GM12878 (cell line): Measurements from ENCODE around the gene DARS1. TPM values are rescaled to one million over a fixed set of nuclear protein-coding genes. Genes with fewer than 3 reads are reported as not detected.

ENCODE experiments used
- ATAC-seq: fragments of 200-7000 bp; cut with Tn5 transposase; 3 replicates; pipeline ENCODE4 v1.9.1; 2020; ENCODE audit warnings: mild to moderate bottlenecking, moderate library complexity
- BruUV-seq: library from RNA; stranded (reverse); fragments of 400-500 nt; replicated peaks from 2 replicates; lab custom pipeline; 2021; lab: Mats Ljungman, UMichigan
- CTCF ChIA-PET: fragments of 300-600 bp; sonication (Branson Sonifier 250); formaldehyde crosslinking; extraction: SDS; loops from one replicate; lab custom pipeline; 2021; ENCODE audit warnings: inconsistent platforms; lab: Yijun Ruan, JAX
- POLR2A ChIA-PET: fragments of 350-600 bp; formaldehyde crosslinking; extraction: SDS; loops from one replicate; lab custom pipeline; 2021; ENCODE audit warnings: inconsistent platforms; lab: Charles Lee
- RAD21 ChIA-PET: fragments of 300-600 bp; sonication (Branson Sonifier 250); formaldehyde crosslinking; loops from one replicate; lab custom pipeline; 2023; ENCODE audit warnings: antibody characterized with exemption; ENCODE audit not compliant: unreplicated experiment; lab: Charles Lee
- SMC1A ChIA-PET: fragments of 300-600 bp; sonication (Branson Sonifier 250); formaldehyde crosslinking; loops from one replicate; lab custom pipeline; 2023; ENCODE audit not compliant: unreplicated experiment, uncharacterized antibody; lab: Charles Lee
- DNase-seq: peaks from one replicate; pipeline ENCODE4 v3.0.0-alpha.2; 2011; ENCODE audit warnings: low read depth, low spot score
- FAIRE-seq: peaks from 3 replicates; lab custom pipeline; 2011; peaks lifted over from hg19 to GRCh38; lab: Jason Lieb, UNC
- H2AFZ ChIP-seq: 2 replicates; pipeline ENCODE4 v1.6.0; 2011; ENCODE audit warnings: low read depth, low read length, control low read depth; ENCODE audit not compliant: control insufficient read depth
- H3K27ac ChIP-seq: 2 replicates; pipeline ENCODE4 v1.5.1; 2011; ENCODE audit warnings: control low read depth; ENCODE audit not compliant: control insufficient read depth, insufficient read depth
- H3K27me3 ChIP-seq, 2 experiments: replicated peaks in 1 of 2; 2 replicates each; pipeline versions ENCODE4 v1.6.0 to v1.6.1; 2011; ENCODE audit warnings: low read length in 1 of 2; ENCODE audit not compliant: control insufficient read depth in 2 of 2, insufficient read depth in 2 of 2
- H3K36me3 ChIP-seq, 2 experiments: 2 replicates each; pipeline ENCODE4 v1.5.1; 2011; ENCODE audit warnings: low read length in 1 of 2; ENCODE audit not compliant: control insufficient read depth in 2 of 2, insufficient read depth in 2 of 2
- H3K4me1 ChIP-seq: 2 replicates; pipeline ENCODE4 v1.6.1; 2011; ENCODE audit warnings: mild to moderate bottlenecking, low read length, moderate library complexity, mixed read lengths; ENCODE audit not compliant: control insufficient read depth, insufficient read depth
- H3K4me2 ChIP-seq: 2 replicates; pipeline ENCODE4 v1.6.0; 2011; ENCODE audit warnings: control low read depth; ENCODE audit not compliant: control insufficient read depth, insufficient read depth
- H3K4me3 ChIP-seq: fragments of 200-600 bp; sonication (generic); 2 replicates; pipeline ENCODE4 v1.5.1; 2016
- H3K79me2 ChIP-seq: 2 replicates; pipeline ENCODE4 v1.6.0; 2011; ENCODE audit warnings: low read length; ENCODE audit not compliant: control insufficient read depth, insufficient read depth
- H3K9ac ChIP-seq: 2 replicates; pipeline ENCODE4 v1.8.0; 2011; ENCODE audit warnings: low read length, control low read depth, mixed read lengths; ENCODE audit not compliant: control insufficient read depth, insufficient read depth
- H3K9me3 ChIP-seq: replicated peaks from 3 replicates; pipeline ENCODE4 v1.5.1; 2011; ENCODE audit warnings: mild to moderate bottlenecking, low read length; ENCODE audit not compliant: control insufficient read depth, insufficient read depth
- H4K20me1 ChIP-seq: 2 replicates; pipeline ENCODE4 v1.6.0; 2011; ENCODE audit not compliant: control insufficient read depth, insufficient read depth
- FOXM1 ChIP-seq: IDR thresholded peaks from 2 replicates; pipeline ENCODE4 v1.6.1; 2012; ENCODE audit warnings: low read depth, mild to moderate bottlenecking, inconsistent platforms, low read length, moderate library complexity
- IRF4 ChIP-seq: IDR thresholded peaks from 2 replicates; pipeline ENCODE4 v1.6.1; 2011; ENCODE audit warnings: low read depth, low read length
- MLLT1 ChIP-seq: fragments of 450-650 bp; IDR thresholded peaks from 2 replicates; pipeline ENCODE4 v1.6.1; 2016; ENCODE audit warnings: mild to moderate bottlenecking
- MXI1 ChIP-seq: fragments of 150-350 bp; IDR thresholded peaks from 2 replicates; pipeline ENCODE4 v1.6.1; 2011; ENCODE audit warnings: low read depth, mild to moderate bottlenecking, inconsistent platforms, low read length, improper control_type of control experiment
- PBX3 ChIP-seq: IDR thresholded peaks from 2 replicates; pipeline ENCODE4 v1.6.1; 2011; ENCODE audit warnings: mild to moderate bottlenecking, low read depth, low read length, moderate library complexity; ENCODE audit not compliant: insufficient replicate concordance
- PKNOX1 ChIP-seq: fragments of 450-650 bp; IDR thresholded peaks from 2 replicates; pipeline ENCODE4 v1.6.1; 2016; ENCODE audit warnings: mild to moderate bottlenecking
- SPI1 ChIP-seq: IDR thresholded peaks from 2 replicates; pipeline ENCODE4 v1.6.1; 2011; ENCODE audit warnings: low read depth, mild to moderate bottlenecking, low read length, moderate library complexity, borderline replicate concordance; ENCODE audit not compliant: insufficient read depth
- SRF ChIP-seq, 2 experiments: IDR thresholded peaks; 2 replicates each; pipeline ENCODE4 v1.6.1; 2011; ENCODE audit warnings: low read depth in 2 of 2, low read length in 2 of 2, mild to moderate bottlenecking in 1 of 2, moderate library complexity in 1 of 2
- TARDBP ChIP-seq: IDR thresholded peaks from 2 replicates; pipeline ENCODE4 v1.6.1; 2016; ENCODE audit warnings: borderline replicate concordance
- USF2 ChIP-seq: IDR thresholded peaks from 2 replicates; pipeline ENCODE4 v1.6.1; 2011; ENCODE audit warnings: low read depth, low read length, improper control_type of control experiment, borderline replicate concordance
- ZNF687 ChIP-seq: fragments of 450-650 bp; IDR thresholded peaks from 2 replicates; pipeline ENCODE4 v1.6.1; 2017; ENCODE audit warnings: mild to moderate bottlenecking, moderate library complexity
- WGBS: methylation state at CpG from one replicate; pipeline ENCODE4 v1.1.6; 2016; ENCODE audit warnings: low lambda C conversion rate; ENCODE audit not compliant: insufficient replicate concordance, insufficient coverage; ENCODE audit errors: missing lambda C conversion rate; 5-methylcytosine and 5-hydroxymethylcytosine counted together
- in situ Hi-C: fragments of 300-500 bp; cut with MboI; formaldehyde crosslinking; loops from 9 replicates; pipeline ENCODE4 v1.14.3; 2018; ENCODE audit warnings: mixed read lengths
- intact Hi-C: fragments of 100-400 bp; cut with micrococcal nuclease; formaldehyde crosslinking; loops from one replicate; pipeline ENCODE4 v1.14.2; 2022; ENCODE audit not compliant: unreplicated experiment
- polyA plus RNA-seq, 11 experiments: library from polyadenylated mRNA; depleted of rRNA in 4 of 11; unstranded in 6 of 11; stranded (reverse) in 5 of 11; fragments of >200 nt; fragmentation: Nextera tagmentation in 4 of 11; fragmentation: Illumina TruSeq in 1 of 11; extraction: Ambion mirVana in 4 of 11; extraction: Trizol in 1 of 11; gene quantifications; 1 replicate in 1 of 11; 2 replicates in 10 of 11; pipeline versions ENCODE4 v1.2.1 to v1.2.3, GENCODE V29; 2011 to 2016; ENCODE audit warnings: inconsistent platforms in 2 of 11, missing spikeins in 2 of 11, low read depth in 1 of 11
- total RNA-seq, 4 experiments: library from RNA; depleted of rRNA in 3 of 4; stranded (reverse); fragments of >200 nt in 3 of 4; fragmentation: Illumina TruSeq in 1 of 4; extraction: Trizol in 1 of 4; gene quantifications; 2 replicates each; pipeline versions ENCODE4 v1.2.1 to v1.2.3, GENCODE V29; 2013 to 2021

Gene DARS1
- total and polyA plus RNA-seq, 10 of the 15 experiments (the other 5 are each of a cell fraction or from before 2014, with no cell fraction given) = 91.0 to 387 (median 137) TPM

- no peaks in the 10 kb centered on the region for H3K27me3 ChIP-seq
- H3K9me3 ChIP-seq = no peaks in the 10 kb centered on the region
- peaks cover 7% of the 10 kb centered on the region; the same call in 1 of the 2 replicates for H3K4me1 ChIP-seq
- no peaks in the 10 kb centered on the region for H3K36me3 ChIP-seq
- intact Hi-C loops = no loop called here
- H3K9ac ChIP-seq = no peak overlapping the region
- no TSS peak for BruUV-seq
- no peak for FAIRE-seq
- no peak overlapping the region for H3K4me3 ChIP-seq
- 43% methylated on average over 43 of the region's 43 CpGs for WGBS
- no peaks in the 10 kb centered on the region for H3K79me2 ChIP-seq
- CTCF ChIA-PET = interaction anchor here (0.7 to 4.6 kb wide), 7 partner anchors 9 to 111 kb away, joined by 3 to 29 read pairs (median 3); no protein-coding TSS in a partner anchor
- SMC1A ChIA-PET = interaction anchor here (0.6 to 25.6 kb wide), 14 partner anchors 9 to 351 kb away, joined by 3 to 961 read pairs (median 4); no protein-coding TSS in a partner anchor
- H2AFZ ChIP-seq = no peak overlapping the region
- H4K20me1 ChIP-seq = no peaks in the 10 kb centered on the region
- RAD21 ChIA-PET = interaction anchor here (1.4 to 13.8 kb wide), 5 partner anchors 8 to 230 kb away, joined by 3 to 348 read pairs (median 4); no protein-coding TSS in a partner anchor
- no peak overlapping the region for H3K4me2 ChIP-seq
- in situ Hi-C loops = no loop called here
- DNase-seq = no peak
- ATAC-seq = peak; percentile 68
- no peak overlapping the region for H3K27ac ChIP-seq
- POLR2A ChIA-PET = interaction anchor here (0.9 to 8.2 kb wide), 3 partner anchors 25 to 42 kb away, joined by 3 to 80 read pairs (median 3); no protein-coding TSS in a partner anchor
- no peak for TF ChIP-seq TARDBP
- peak; percentile 88 for TF ChIP-seq PBX3
- TF ChIP-seq SPI1 = no peak
- TF ChIP-seq SRF (IDR thresholded peaks at IDR 0.05; ENCODE audit: low read depth in 2 of 2, low read length in 2 of 2) = no peak
- TF ChIP-seq MLLT1 = no peak
- no peak for TF ChIP-seq IRF4
- TF ChIP-seq MXI1 = 0 out of 2 replicates have a peak, but pooled peaks have one; percentile 34
- TF ChIP-seq FOXM1 = no peak
- peak; percentile 63 for TF ChIP-seq ZNF687
- TF ChIP-seq USF2 = no peak
- peak; percentile 95 for TF ChIP-seq PKNOX1
Observed at GRCh38 chr2:136025057-136025973, 39.9 kb upstream of the DARS1 start.
